Endometrium (tissue), 2 donors: ENCODE results near the gene CDC37L1.

Experiments used
- FAIRE-seq: peaks from 2 replicates; lab custom pipeline; 2012; peaks lifted over from hg19 to GRCh38; lab: Jason Lieb, UNC
- donor health status: control.
- donor health status: control.

CDC37L1 gene

DNA sequence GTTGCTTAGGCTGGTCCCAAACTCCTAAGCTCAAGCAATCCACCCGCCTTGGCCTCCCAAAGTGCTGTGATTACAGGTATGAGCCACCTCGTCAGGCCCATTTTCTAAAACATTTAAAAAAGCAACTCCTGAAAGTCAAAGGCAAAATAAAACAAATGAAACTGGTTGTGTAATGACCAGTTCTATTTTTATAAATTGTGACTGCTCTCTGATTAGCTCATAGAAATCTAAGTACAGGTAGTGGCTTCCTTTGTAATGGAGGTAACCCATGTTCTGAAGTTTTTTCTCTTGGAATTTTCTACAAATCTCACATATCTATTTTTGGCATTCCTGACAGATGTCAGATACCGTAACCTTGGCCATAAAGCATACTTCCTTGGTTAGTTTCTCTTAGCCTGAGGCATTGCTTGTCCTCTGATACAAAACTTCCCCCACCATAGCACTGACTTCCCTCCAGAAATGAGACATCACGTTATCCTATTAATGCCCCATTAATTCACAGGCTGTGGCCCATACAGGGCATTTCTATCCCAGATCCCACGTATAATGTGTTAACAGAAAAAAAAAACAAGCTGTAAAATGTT, 75.7 kb downstream of the CDC37L1 start:
- no peak for FAIRE-seq

DNA sequence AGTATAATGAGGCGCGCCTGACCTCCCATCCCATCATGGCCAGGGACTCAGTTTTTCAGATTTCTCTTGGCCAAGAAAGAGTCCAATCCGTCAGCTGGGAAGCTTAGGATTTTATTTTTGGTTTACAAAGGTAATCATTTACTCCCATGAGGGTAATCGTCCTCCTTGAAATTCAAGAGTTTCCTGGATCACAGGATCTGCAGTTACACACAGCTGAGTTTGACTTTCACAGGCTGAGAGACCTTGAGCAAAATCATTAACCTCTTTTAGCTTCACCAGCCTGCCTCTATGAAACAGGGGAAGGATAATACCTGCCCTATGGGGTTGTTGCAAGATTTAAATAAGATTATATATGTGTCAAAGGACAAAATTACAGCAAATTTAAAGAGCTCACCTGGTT, 77.1 kb downstream of the CDC37L1 start:
- peak; percentile 37 for FAIRE-seq
